Measurements from ENCODE around the gene COL13A1.

COL13A1 gene

DNA sequence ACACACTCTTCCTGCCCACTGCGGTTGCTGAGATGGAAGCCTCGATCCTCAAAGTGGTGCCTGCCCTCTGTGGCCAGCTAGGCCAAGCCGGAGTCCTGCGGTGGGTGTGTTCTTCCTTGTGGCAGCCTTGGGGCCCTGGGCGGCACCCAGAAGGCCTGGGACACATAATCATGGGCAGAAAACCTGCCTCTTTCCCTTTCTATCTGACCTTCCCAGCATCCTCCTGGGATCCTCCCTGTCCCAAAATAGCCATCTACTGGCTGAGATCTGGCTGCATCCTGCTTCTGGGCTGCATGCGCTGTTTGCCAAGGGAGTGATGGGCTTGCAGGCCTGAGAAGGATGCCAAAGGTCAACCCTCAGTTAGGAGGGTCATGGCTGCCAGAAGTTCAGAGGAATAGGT lies 23.9 kb downstream of the COL13A1 start:
- DNase-seq = no peak

DNA sequence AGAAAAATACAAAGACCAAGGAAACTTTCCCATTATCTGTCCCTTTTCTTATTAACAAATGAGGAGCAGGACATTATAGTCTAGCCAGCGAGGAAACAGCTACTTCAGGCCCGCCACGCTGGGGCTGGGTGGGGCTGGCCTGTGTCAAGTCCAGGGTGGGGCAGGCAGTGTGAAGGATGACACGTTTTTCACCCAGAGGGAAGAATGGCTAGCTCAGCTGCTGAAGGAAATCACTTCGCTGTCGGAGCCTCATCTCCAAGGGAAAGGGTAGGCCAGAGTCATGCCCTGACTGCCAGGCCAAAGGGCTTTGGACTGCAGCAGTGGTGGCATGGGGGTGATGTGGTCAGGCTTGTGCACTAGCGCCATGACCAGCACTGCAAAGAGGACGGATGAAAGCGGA lies 24.4 kb downstream of the COL13A1 start:
- DNase-seq = no peak

DNA sequence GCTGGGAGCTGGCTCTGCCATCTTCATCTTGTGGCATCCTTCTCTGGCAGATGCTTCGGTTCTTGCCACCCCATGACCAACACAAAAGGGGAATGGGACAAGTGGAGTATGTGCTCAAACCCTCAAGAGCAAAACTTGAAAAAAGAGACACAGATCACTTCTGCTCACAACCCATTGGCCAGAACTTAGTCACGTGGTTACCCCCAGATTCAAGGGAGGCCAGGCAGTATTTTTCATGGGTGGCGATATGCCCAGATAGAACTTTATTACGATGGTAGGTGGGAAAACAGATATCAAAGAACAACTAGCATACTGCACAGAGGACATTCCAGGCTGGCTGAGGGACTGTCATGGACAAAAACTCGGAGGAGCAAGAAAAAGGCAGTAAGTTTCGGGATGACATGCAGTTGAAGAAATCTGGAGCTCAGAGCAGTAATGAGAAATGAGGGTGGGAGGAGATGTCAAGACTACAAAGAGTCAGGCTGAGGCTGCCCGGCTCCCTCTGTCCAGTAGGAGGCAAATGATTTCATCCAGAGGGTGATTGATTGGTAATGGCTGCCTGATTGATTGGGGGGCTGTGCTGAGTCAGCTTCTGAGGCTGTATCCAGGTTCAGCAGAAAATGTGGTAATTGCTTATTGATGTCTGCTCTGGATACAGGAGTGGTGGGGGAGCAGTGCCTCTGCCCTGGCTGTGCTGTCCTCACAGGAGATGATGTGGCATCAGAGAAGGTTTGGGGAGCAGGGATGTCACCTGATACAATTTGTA lies 25.3 kb downstream of the COL13A1 start:
- no peak for DNase-seq

DNA sequence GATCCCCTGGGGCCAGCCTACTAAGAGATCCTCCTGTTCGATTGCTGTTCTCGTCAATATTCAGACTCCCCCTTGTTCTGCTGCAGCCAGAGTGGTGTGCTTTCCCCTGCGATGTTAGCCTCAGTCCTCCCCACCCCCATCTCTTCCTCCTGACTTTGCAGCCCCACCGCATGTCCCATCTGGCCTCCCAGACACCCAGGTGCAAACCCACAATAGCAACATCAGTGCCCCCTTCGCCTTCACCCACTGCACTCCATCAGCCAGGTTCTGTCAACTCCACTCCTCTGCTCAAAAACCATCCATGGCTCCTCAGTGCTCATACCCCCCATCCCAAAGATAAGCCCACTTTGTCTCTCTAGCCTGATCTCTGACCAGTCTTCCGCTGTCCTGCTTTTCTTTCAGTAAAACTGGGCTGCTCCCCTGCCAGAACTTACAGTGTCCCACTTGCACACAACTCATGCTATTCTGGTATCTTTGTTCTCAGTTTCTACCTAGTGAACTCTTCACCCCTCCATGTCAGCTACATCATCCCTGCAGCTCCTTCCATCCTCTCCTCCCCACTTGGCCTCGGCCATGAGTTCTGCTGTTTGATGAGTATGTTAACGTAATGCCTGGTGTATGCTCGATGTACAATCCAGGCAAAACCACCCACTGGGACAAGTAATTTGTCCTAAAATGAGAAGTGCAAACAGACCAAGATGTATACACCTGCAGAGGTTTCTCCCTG lies 26.6 kb downstream of the COL13A1 start:
- no peak for DNase-seq

DNA sequence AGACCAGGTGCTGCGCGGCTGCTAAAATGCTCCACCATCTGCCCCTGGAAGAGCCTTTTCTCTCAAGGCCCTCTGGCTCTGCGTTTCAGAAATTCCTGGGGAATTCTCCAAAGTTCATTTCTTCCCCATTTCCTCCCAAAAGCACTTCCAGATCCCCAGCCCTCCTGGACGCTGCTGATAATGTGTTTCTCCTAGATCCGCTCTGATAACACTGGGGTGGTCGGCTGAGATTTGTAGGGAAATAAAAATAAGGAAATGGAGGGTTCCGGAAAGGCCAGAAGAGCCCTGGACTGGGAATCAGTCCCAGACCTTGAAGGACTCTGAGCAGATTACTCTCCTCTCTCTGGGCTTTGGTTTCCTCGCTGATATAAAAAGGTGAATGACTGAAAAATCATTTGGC lies 28.1 kb downstream of the COL13A1 start:
- DNase-seq = no peak

DNA sequence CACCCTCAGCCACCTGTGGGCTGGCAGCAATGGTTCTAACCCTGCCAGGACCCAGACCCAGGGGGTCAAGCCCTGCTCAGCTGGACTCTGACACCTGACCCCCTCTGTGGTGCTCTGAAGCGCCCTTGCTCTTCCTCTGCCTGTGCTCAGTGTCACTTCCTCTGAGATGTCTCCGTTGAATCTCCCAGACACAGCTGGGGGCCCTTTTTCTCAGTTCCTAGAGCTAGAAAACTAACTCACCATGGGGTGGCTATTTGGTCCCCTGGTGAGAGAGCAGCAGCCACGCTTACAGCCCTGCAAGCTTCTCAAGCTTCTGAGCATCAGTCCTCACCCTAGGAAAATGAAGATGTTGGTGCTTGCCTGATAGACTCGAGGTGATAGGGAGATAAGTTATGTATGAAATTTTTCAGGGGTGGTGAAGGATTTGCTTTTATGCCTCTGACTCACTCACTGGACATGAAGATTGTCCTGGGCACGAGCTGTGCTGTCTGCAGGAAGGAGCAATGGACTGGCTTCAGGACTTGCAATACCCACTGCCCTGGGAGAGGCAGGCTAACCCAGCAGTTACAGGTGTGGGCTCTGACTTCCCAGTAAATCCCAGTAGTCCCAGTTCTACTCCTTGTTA lies 29.6 kb downstream of the COL13A1 start:
- no peak for DNase-seq

DNA sequence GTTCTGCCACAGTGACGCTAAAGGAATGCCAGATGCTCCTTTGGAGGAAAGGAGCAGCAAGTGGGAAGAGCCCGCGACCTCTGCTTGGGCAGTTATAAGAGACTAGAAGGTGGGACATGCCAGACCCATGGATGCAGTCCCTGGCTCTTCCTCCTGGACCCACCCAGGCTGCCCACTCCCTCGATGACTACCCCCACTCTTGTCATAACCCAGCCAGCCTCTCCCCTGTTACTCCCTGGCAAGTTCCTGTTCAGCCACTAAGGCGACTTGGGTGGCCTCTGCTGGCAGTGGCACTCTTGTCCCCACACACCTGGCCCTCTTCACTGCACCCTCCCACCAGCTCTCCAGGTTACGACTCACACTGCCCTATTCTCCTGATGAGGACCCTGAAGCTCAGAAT lies 33.5 kb downstream of the COL13A1 start:
- DNase-seq = no peak

DNA sequence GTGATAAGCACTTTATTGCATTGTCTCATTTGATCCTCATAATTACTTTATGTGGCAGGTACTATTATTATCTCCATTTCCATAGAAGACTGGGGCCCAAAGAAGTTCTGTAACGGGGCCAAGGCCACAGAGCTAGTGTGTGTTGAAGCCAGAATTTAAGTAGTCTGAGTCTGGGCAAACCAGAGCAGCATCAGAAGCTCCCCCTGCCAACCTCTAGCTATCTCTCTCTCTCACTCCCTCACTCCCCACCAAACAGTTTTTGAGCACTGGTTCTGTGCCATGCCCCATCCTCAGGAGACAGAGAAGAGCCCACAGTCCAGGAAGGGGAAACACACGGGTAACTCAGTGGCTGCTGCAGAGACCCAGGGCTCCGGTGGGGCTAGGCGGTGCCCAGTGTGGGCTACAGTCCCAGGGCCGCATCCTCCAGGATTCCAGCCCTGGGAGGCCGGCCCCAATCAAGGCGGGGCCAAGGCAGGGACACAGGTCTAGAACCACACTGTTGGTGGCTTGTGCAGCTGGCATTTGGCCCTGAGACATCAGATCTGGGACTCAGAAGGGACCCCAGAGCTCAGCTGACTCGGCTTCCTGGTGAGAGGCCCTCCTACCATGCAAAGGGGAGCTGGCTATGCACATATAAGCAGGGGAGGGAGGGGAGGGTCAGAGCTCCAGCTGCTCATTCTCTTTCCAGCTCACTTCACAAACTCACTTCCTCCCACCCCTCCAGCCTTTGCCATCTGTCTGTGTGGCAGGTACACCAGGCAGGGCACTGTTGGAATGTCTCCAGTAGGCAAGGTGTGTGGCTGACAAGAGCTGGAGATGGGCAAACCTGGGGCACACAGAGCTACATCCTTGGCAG lies 34.4 kb downstream of the COL13A1 start:
- DNase-seq = no peak

DNA sequence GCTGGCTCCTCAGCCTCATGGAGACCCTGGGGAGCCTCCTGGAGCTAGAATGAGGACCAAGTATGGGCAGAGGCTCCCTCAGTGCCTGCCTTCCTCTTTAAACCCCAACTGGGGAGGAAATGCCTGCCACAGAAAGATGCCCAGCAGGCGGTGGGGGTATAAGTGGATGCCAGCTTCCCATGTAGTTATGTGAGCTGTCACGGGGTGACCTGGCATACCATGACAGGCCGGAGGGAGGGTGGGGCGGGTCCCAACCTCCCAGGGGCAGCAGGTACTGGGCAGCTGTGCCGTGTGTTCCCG lies 35.0 kb downstream of the COL13A1 start:
- DNase-seq = no peak

DNA sequence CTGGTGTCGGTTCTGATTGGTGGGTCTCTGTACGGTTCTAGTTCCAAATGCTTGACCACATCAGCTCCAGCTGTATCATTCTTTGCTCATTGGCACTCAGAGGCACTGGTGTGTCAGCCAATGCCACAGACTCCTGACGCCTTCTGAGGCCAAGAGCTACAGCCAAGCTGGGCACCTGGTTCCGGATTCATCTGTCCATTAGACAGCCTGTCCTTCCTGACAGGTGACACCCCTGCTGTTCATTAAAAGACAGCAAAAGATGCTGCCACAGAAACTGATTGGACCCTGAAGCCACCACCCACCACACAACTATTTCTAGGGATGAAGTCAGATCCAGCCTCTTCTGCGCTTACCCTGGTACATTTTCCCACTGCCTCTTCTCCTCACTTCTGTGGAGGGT lies 35.6 kb downstream of the COL13A1 start:
- no peak for DNase-seq

DNA sequence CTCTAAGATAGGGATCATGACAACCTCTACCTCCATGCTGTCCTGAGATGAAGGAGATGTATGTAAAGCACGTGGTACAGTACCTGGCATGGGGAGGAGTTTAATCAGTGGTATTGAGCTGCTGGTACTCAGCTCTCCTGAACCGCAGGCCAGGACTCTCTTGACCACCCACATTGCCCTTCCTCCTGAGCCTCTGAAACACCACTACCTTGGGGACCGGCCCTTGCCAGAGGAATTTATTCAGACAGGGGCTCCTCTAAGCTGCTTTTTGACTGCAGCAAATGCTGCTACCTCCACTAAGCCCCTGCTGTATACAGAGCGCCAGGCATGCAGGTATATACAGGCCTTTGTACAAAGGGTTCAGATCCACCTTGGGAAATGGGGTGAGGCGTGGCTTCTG lies 36.7 kb downstream of the COL13A1 start:
- DNase-seq = no peak

DNA sequence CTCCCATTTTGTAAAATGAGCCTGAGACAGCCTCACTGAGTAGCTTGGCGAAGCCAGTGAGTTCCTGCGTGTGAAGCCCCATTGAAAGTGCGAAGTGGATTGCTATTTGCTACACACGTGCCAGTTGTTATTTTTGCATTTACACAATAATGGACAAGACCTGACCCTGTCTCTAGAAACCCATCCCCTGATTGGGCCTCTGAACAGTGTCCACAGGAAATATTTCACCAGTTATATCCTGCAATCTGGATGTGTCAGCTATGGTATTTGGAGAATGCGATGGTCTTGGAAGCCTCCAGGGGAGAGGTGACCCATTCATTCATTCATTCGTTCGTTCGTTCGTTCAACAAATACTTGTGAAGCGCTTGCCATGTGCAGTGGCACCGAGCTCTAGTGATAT lies 37.1 kb downstream of the COL13A1 start:
- DNase-seq = no peak

DNA sequence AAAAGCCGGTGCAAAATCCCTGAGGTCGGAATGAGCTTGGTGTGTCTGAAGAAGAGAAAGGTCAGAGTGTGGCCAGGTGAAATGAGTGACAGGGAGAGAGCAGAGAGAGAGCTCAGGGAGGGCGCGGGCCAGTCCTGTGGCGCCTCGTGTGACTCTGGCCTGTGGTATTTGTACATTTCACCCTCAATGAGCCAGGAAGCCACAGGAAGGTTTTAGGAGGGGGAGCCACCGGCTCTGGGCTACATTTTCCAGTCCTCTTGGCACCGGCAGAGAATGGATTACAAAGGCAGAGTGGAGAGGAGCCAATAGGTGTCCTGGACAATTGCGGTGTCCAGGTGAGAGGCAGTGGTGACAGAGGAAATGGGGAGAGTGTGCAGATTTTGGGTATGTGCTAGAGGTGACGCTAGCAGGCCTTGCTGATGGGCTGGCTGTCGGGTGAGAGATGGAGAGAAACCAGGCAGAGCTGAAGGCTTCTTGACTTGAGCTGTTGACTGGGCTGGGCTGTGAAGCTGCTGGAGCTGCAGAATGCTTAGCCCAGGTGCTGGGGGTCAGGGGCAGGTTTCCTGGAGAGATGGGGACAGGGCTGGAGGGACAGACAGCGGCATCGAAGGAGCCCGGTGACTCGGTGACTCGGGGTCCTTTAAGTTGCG lies 38.1 kb downstream of the COL13A1 start:
- no peak for DNase-seq

DNA sequence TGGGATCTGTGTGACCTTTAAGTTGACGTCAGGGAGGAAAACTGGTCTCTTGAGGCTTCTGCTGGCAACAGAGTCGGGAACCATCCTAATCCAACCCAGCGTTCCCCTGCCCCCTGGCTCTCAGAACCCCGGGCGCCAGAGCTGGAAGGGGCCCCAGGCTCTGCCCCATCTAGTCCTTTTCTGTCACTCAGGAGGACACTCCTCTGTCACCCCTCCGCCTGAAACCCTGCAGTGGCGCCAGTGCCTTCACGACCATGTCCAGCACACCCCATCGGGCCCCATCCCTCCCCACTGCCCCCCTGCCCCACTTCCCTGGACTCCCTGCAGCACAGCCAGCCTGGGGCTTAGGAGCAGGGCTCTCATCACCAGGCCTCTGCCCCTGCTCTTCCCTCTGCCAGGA lies 39.1 kb downstream of the COL13A1 start:
- DNase-seq = no peak

DNA sequence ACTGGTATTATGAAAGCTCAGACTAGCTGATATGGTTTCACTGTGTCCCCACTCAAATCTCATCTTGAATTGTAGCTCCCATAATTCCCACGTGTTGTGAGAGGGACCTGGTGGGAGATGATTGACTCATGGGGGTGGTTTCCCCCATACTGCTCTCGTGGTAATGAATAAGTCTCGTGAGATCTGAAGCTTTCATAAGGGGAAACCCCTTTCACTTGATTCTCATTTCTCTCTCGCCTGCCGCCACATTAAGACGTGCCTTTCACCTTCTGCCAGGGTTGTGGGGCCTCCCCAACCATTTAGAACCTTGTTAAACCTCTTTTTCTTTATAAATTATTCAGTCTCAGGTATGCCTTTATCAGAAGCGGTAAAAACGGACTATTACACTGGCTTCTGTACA lies 40.3 kb downstream of the COL13A1 start:
- no peak for DNase-seq

DNA sequence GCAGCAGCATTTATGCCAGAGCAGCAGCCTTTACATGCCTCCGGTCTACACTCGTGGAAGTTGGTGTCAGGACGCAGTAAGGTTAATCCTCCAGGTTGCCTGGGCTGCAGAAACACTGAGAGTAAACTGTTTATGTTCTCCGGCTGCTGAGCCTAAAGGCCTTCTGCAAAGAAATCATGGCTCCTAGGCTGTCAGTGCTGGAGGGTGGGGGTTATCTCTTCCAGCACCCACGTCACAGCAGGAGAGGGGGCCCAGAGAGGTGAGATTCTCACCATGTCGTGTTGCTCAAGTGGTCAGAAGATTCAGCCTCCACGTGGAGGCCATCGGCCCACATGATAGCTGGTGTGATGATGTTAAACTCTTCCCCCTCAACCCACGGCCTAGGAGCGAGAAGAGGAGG lies 41.2 kb downstream of the COL13A1 start:
- DNase-seq = no peak

DNA sequence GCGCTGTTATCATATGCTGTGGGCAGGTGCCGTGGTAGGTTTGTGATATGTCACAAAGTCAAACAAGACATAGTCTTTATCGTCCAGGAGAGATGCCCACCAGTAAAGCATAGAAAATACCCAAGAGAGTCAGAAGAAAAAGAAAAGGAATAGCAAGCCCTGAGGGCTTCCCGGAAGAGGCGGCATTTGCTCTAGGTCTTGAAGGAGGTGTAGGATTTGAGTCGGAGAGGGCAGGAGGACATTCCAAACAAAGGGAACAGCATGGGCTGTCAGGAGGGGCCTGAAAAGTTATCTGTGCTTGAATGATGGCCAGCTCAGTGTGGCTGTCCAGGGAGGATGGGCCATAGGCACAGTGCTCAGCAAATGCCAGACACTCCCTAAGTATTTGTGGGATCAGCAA lies 42.2 kb downstream of the COL13A1 start:
- no peak for DNase-seq

DNA sequence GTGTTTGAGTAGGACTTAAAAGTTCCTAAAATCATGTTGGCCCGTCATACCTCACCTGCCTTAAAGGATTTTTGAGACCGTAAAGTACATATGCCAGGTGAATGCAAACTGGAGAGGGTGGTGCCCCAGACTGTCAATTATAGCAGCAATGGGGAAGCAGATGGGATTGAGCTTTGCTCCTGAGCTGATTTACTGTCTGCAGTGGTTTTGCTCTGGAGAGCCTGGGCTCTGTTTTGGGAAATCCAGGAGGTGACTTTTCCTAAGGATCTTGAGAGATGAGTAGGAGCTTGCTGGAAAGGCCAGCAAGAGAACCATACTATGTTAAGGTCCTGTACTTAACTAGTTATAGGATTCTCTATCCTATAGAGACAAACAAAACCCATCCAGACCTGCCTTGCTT lies 43.0 kb downstream of the COL13A1 start:
- no peak for DNase-seq

DNA sequence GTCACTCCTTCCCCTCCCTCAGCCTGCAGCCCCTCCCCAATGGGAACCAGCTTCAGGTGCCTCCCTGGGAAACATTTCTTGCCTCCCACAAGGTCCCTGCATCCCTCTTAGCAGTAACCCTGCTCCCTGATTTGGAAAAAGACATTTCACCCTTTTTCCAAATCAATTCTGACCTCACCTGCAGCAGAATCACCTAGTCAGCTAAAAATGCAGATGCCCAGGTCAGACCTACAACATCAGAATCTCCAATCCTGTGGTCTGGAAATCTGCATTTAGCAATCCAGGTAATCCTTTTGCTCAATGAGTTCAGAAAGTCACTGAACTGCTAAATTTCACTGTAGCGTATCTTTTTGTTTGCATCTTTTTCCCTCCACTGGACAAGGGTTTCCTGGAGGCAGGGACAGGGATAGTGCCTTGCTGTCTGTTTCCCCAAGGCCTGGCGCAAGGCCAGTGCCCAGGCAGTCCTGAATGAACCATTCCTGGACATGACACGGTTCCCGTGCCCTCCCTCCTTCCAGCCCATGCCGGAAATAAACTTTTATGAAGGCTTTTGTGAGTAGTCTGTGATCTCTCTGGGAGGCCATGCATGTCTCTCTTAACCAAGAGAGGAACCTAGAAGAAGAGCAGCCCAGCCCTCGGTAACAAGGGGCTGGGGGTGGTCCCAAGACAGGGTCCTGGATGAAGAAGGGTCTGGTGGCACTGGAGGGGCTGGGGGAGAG lies 44.0 kb downstream of the COL13A1 start:
- DNase-seq = no peak

DNA sequence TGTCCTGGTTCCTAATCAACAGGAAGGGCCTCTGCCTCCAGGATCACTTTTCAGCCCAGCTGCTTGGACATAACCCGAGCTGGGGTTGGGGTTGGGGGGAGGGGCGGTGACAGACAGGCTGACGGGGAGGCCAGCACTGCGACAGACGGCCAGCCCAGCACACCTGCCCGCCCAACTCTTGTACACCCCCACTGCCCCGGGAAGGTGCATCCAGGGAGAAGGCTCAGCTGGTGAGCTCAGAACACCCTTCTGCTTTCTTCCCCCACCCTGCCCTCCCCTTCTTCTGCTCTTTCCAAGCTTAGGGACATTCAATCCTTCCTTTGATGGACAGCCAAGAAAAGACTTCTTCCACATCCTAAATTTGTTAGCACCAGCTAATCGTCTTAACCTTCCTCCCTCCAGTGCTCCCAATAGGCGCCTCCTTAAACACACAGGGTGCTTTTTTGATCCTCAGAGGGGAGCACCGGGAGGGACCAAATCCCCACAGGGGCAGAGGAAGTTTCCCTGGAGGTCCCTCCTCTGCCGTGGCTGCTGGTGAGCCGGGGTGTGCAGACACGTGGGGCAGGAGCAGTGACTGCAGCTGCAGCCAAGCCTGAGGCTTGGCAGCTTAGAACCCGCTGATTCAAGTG lies 44.7 kb downstream of the COL13A1 start:
- DNase-seq = no peak

DNA sequence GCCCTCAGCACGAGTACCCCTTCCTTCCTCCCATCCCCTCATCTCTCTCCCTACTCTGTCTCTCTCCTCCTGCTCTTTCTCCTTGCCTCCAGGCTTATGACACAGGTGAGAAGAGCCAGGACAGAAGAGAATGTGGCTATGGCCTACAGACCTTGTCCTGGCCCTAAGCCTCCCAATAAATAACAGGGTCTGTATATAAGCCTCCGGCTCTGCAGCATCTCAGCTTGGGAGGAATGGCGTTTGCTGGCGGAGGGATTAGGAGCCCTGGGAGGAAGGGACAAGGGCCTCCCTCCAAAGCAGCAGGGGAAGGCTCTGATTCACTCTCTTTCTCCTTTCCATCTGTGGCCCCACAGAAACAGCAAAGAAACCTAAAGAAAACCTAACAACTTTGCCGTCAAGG lies 45.8 kb downstream of the COL13A1 start:
- DNase-seq = no peak

DNA sequence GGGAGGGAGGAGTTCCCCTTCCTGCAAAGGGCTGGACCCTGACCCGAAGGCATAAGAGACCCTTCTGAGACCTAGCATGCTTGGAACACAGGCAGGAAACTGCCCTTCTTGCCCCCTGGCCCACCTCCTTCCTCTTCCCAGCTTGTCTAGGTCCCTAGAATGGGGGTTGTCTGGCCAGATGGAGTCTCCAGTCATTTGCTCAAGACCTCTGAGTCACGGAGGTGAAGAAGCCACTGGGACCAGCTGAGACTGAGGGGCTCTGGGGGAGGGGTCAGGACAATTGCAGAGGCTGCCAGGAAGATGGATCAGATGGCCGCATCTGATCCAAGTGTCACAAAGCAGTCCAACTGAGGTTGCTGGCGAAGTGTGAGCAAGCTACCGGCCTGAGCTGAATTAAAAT lies 46.2 kb downstream of the COL13A1 start:
- DNase-seq = no peak

Data from midbrain (tissue), 1 donor.